GM21528 (cell line): Measurements from ENCODE around the gene B3GNT9.
A peak's percentile ranks its signal among the peaks of the same experiment; 100 is the strongest.

ENCODE experiments used
- ATAC-seq: cut with Tn5 transposase; IDR thresholded peaks from one replicate; pipeline ENCODE4 v1.9.1; 2021; ENCODE audit warnings: mild to moderate bottlenecking, moderate library complexity; ENCODE audit not compliant: unreplicated experiment, low FRiP score

B3GNT9 gene

GRCh38 chr16:67186550-67186950 is 35.8 kb upstream of the B3GNT9 start:
- ATAC-seq: no peak

- ATAC-seq: no peak
Observed at GRCh38 chr16:67185651-67186134, 34.9 kb upstream of the B3GNT9 start.

GRCh38 chr16:67184995-67185650 is 34.3 kb upstream of the B3GNT9 start:
- no peak for ATAC-seq

GRCh38 chr16:67184453-67184994 is 33.7 kb upstream of the B3GNT9 start:
- no peak for ATAC-seq

GRCh38 chr16:67183627-67184452 is 33.0 kb upstream of the B3GNT9 start, which contains the start of gene MATCAP1:
Gene MATCAP1, minus strand, starts transcription at chr16:67183963. Its CDS starts 3,353 bp downstream, at chr16:67180610.
- peak; percentile 91 for ATAC-seq

GRCh38 chr16:67183284-67183626 is 32.5 kb upstream of the B3GNT9 start:
- ATAC-seq: no peak

GRCh38 chr16:67182288-67182687 is 31.5 kb upstream of the B3GNT9 start:
- ATAC-seq: no peak

GRCh38 chr16:67181346-67181745 is 30.5 kb upstream of the B3GNT9 start:
- no peak for ATAC-seq

GRCh38 chr16:67180166-67180565 is 29.4 kb upstream of the B3GNT9 start:
- no peak for ATAC-seq

GRCh38 chr16:67179421-67180080 is 28.8 kb upstream of the B3GNT9 start:
- no peak for ATAC-seq

- no peak for ATAC-seq
Observed at GRCh38 chr16:67177743-67178699, 27.2 kb upstream of the B3GNT9 start.

GRCh38 chr16:67176662-67177061 is 25.9 kb upstream of the B3GNT9 start:
- no peak for ATAC-seq

GRCh38 chr16:67174706-67175231 is 24.0 kb upstream of the B3GNT9 start:
- ATAC-seq: no peak

GRCh38 chr16:67173808-67174705 is 23.3 kb upstream of the B3GNT9 start:
- no peak for ATAC-seq

- no peak for ATAC-seq
Observed at GRCh38 chr16:67173323-67173722, 22.5 kb upstream of the B3GNT9 start.

GRCh38 chr16:67170949-67171649 is 20.3 kb upstream of the B3GNT9 start:
- ATAC-seq: no peak

- peak; percentile 39 for ATAC-seq
Observed at GRCh38 chr16:67170168-67170948, 19.6 kb upstream of the B3GNT9 start, which contains the start of gene NOL3. Gene NOL3, plus strand, starts transcription at chr16:67170538.
